Keratinocyte (primary cell): ENCODE measurements around the gene ZFX. TPM values are rescaled to one million over a fixed set of nuclear protein-coding genes. Genes with fewer than 3 reads are reported as not detected.

Source experiments
- DNase-seq: peaks from one replicate; pipeline ENCODE4 v3.0.0-alpha.2; 2011; ENCODE audit warnings: low read depth, missing footprints, low spot score
- FAIRE-seq: peaks from 2 replicates; lab custom pipeline; 2011; peaks lifted over from hg19 to GRCh38; lab: Jason Lieb, UNC
- H2AFZ ChIP-seq: 2 replicates; pipeline ENCODE4 v1.6.0; 2012; ENCODE audit warnings: low read length, control low read depth, inconsistent platforms; ENCODE audit not compliant: control insufficient read depth
- H3K27ac ChIP-seq: 2 replicates; pipeline ENCODE4 v1.5.1; 2011; ENCODE audit warnings: low read length; ENCODE audit not compliant: control insufficient read depth, insufficient read depth
- H3K27me3 ChIP-seq: 3 replicates; pipeline ENCODE4 v1.6.0; 2011; ENCODE audit warnings: low read length; ENCODE audit not compliant: control insufficient read depth, insufficient read depth; ENCODE audit errors: extremely low read depth
- H3K36me3 ChIP-seq, 2 experiments: 2 replicates in 1 of 2; 3 replicates in 1 of 2; pipeline ENCODE4 v1.5.1; 2011; ENCODE audit warnings: low read length in 2 of 2, mild to moderate bottlenecking in 1 of 2; ENCODE audit not compliant: control insufficient read depth in 2 of 2, insufficient read depth in 2 of 2; ENCODE audit errors: extremely low read depth in 1 of 2
- H3K4me1 ChIP-seq: 3 replicates; pipeline ENCODE4 v1.5.1; 2011; ENCODE audit warnings: low read length; ENCODE audit not compliant: control insufficient read depth, insufficient read depth; ENCODE audit errors: extremely low read depth
- H3K4me2 ChIP-seq: 3 replicates; pipeline ENCODE4 v1.6.0; 2011; ENCODE audit warnings: low read depth, low read length; ENCODE audit not compliant: control insufficient read depth, insufficient read depth; ENCODE audit errors: extremely low read depth
- H3K4me3 ChIP-seq, 3 experiments: fragments of 200-600 bp in 1 of 3; sonication (generic) in 1 of 3; 2 replicates in 2 of 3; 3 replicates in 1 of 3; pipeline ENCODE4 v1.5.1; 2011 to 2016; ENCODE audit warnings: low read length in 3 of 3, mild to moderate bottlenecking in 3 of 3, control low read depth in 2 of 3, inconsistent platforms in 1 of 3, low read depth in 1 of 3, mixed read lengths in 1 of 3, mixed run types in 1 of 3, moderate library complexity in 1 of 3; ENCODE audit not compliant: control insufficient read depth in 2 of 3, insufficient read depth in 2 of 3; ENCODE audit errors: extremely low read depth in 1 of 3
- H3K79me2 ChIP-seq: 2 replicates; pipeline ENCODE4 v1.6.0; 2012; ENCODE audit warnings: low read length; ENCODE audit not compliant: control insufficient read depth, insufficient read depth
- H3K9ac ChIP-seq: 3 replicates; pipeline ENCODE4 v1.6.0; 2011; ENCODE audit warnings: low read length; ENCODE audit not compliant: control insufficient read depth, insufficient read depth; ENCODE audit errors: extremely low read depth
- H3K9me1 ChIP-seq: 3 replicates; pipeline ENCODE4 v1.6.0; 2011; ENCODE audit warnings: low read length; ENCODE audit not compliant: control insufficient read depth, insufficient read depth; ENCODE audit errors: extremely low read depth
- H3K9me3 ChIP-seq: 2 replicates; pipeline ENCODE4 v1.5.1; 2012; ENCODE audit warnings: low read depth, low read length; ENCODE audit not compliant: control insufficient read depth
- H4K20me1 ChIP-seq: 3 replicates; pipeline ENCODE4 v1.6.0; 2011; ENCODE audit warnings: low read length; ENCODE audit not compliant: control insufficient read depth, insufficient read depth; ENCODE audit errors: extremely low read depth
- EZH2 ChIP-seq: IDR thresholded peaks from one replicate; pipeline ENCODE4 v1.6.1; 2012; ENCODE audit warnings: inconsistent platforms, mild to moderate bottlenecking, low read length, moderate library complexity
- dilution Hi-C: fragments of 300-500 bp; cut with MboI; formaldehyde crosslinking; loops from one replicate; pipeline ENCODE4 v1.7.0; 2020; ENCODE audit warnings: low sequenced_read_pairs; ENCODE audit not compliant: extremely low pct_ligation_motif_present
- polyA plus RNA-seq, 5 experiments: library from polyadenylated mRNA; depleted of rRNA in 3 of 5; stranded (reverse) in 3 of 5; stranded (forward) in 1 of 5; unstranded in 1 of 5; fragments of >200 nt; gene quantifications; 1 replicate in 1 of 5; 2 replicates in 3 of 5; 3 replicates in 1 of 5; pipeline versions ENCODE4 v1.2.1 to v1.2.3, GENCODE V29; 2011 to 2012; ENCODE audit warnings: missing spikeins in 2 of 5, low read depth in 1 of 5, low replicate concordance in 1 of 5
- TF ChIP-seq, protein P1 (sequence below), 3 experiments: IDR thresholded peaks in 1 of 3; conservative IDR thresholded peaks in 1 of 3; optimal IDR thresholded peaks in 1 of 3; 2 replicates in 2 of 3; 3 replicates in 1 of 3; pipeline versions ENCODE3 to v1.5.1; 2011; ENCODE audit warnings: low read length in 3 of 3, mild to moderate bottlenecking in 3 of 3, moderate library complexity in 2 of 3, control low read depth in 1 of 3, inconsistent platforms in 1 of 3; ENCODE audit not compliant: insufficient read depth in 2 of 3; ENCODE audit errors: extremely low read depth in 1 of 3

Gene ZFX
- polyA plus RNA-seq, 1 donor (not counting 4 experiments of a cell fraction or from before 2014, with no cell fraction given) = 24.3 TPM

- Histone ChIP-seq H3K4me1 (peaks cover 54% of the 10 kb centered on the region), H3K79me2 (peaks cover 49% of the 10 kb centered on the region)
Measured at GRCh38 chrX:24150051-24150790, 692 bp downstream of the ZFX start.

GRCh38 chrX:24150898-24151297, 1.4 kb downstream of the ZFX start:
- no peak for DNase-seq
- dilution Hi-C loops = no loop called here
- H3K27me3 ChIP-seq = no peaks in the 10 kb centered on the region
- TF ChIP-seq, protein P1, sequence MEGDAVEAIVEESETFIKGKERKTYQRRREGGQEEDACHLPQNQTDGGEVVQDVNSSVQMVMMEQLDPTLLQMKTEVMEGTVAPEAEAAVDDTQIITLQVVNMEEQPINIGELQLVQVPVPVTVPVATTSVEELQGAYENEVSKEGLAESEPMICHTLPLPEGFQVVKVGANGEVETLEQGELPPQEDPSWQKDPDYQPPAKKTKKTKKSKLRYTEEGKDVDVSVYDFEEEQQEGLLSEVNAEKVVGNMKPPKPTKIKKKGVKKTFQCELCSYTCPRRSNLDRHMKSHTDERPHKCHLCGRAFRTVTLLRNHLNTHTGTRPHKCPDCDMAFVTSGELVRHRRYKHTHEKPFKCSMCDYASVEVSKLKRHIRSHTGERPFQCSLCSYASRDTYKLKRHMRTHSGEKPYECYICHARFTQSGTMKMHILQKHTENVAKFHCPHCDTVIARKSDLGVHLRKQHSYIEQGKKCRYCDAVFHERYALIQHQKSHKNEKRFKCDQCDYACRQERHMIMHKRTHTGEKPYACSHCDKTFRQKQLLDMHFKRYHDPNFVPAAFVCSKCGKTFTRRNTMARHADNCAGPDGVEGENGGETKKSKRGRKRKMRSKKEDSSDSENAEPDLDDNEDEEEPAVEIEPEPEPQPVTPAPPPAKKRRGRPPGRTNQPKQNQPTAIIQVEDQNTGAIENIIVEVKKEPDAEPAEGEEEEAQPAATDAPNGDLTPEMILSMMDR (optimal IDR thresholded peaks at IDR 0.05 in 1 of 3, IDR thresholded peaks at IDR 0.05 in 1 of 3, conservative IDR thresholded peaks at IDR 0.05 in 1 of 3; ENCODE audit: extremely low read depth in 1 of 3, insufficient read depth in 2 of 3, low read length in 3 of 3) = no peak
- no peak for TF ChIP-seq EZH2
- H2AFZ ChIP-seq = no peak overlapping the region
- peak overlapping the region; percentile 86 for H3K9ac ChIP-seq
- peak; percentile 73 for FAIRE-seq
- peak overlapping the region; percentile 81 to 94 (median 86) for H3K4me3 ChIP-seq
- H3K4me2 ChIP-seq = peak overlapping the region; percentile 99
- H3K9me1 ChIP-seq = no peaks in the 10 kb centered on the region
- peak overlapping the region; percentile 68 for H3K27ac ChIP-seq
- H3K4me1 ChIP-seq = peaks cover 49% of the 10 kb centered on the region
- peaks cover 28% of the 10 kb centered on the region for H4K20me1 ChIP-seq
- peaks cover 2 to 9% of the 10 kb centered on the region in 2 experiments for H3K36me3 ChIP-seq
- H3K9me3 ChIP-seq = no peaks in the 10 kb centered on the region
- peaks cover 56% of the 10 kb centered on the region for H3K79me2 ChIP-seq

More at GRCh38 chrX:24150051-24150790, 692 bp downstream of the ZFX start:
- Histone ChIP-seq H3K27me3 (no peaks in the 10 kb centered on the region), H3K9ac (peak overlapping the region; percentile 86), H3K4me2 (peak overlapping the region; percentile 99), H3K9me3 (no peaks in the 10 kb centered on the region), H3K9me1 (no peaks in the 10 kb centered on the region), H3K4me3 (peak overlapping the region; percentile 81 to 94 (median 86)), H3K36me3 (peaks cover 2 to 9% of the 10 kb centered on the region in 2 experiments), H4K20me1 (peaks cover 28% of the 10 kb centered on the region), H3K27ac (peak overlapping the region; percentile 68), H2AFZ (no peak overlapping the region)
- TF ChIP-seq, protein P1 (optimal IDR thresholded peaks at IDR 0.05 in 1 of 3, IDR thresholded peaks at IDR 0.05 in 1 of 3, conservative IDR thresholded peaks at IDR 0.05 in 1 of 3; ENCODE audit: extremely low read depth in 1 of 3, insufficient read depth in 2 of 3, low read length in 3 of 3) = peak in 2 of 3 experiments; percentile 54 to 56
- no peak for TF ChIP-seq EZH2
- FAIRE-seq (no peak), DNase-seq (no peak)
- dilution Hi-C loops = no loop called here
